Muscle layer of colon (tissue), 2 donors: ENCODE measurements around the gene RSU1.

Source experiments
- H3K27ac ChIP-seq: one replicate; pipeline ENCODE4 v1.7.0; 2013; ENCODE audit warnings: low read depth, mild to moderate bottlenecking, low read length, moderate library complexity
- H3K27me3 ChIP-seq, 2 donors: one replicate each; pipeline ENCODE4 v1.7.0; 2013; ENCODE audit warnings: low read length in 2 of 2, mild to moderate bottlenecking in 2 of 2; ENCODE audit not compliant: insufficient read depth in 2 of 2, control insufficient read depth in 1 of 2
- H3K36me3 ChIP-seq: one replicate; pipeline ENCODE4 v1.7.0; 2013; ENCODE audit warnings: mild to moderate bottlenecking, low read length; ENCODE audit not compliant: insufficient read depth
- H3K4me1 ChIP-seq: one replicate; pipeline ENCODE4 v1.7.0; 2013; ENCODE audit warnings: mild to moderate bottlenecking, low read length; ENCODE audit not compliant: insufficient read depth
- H3K4me3 ChIP-seq, 2 donors: one replicate each; pipeline ENCODE4 v1.7.0; 2013; ENCODE audit warnings: low read length in 2 of 2, low read depth in 1 of 2, mild to moderate bottlenecking in 1 of 2, moderate library complexity in 1 of 2
- H3K9ac ChIP-seq: one replicate; pipeline ENCODE4 v1.7.0; 2013; ENCODE audit warnings: low read length
- H3K9me3 ChIP-seq: one replicate; pipeline ENCODE4 v1.7.0; 2013; ENCODE audit warnings: mild to moderate bottlenecking, low read length
- donor health status: abdominal sarcoma.
- donor health status: Adenocarcinoma of cecum.

Gene RSU1

DNA sequence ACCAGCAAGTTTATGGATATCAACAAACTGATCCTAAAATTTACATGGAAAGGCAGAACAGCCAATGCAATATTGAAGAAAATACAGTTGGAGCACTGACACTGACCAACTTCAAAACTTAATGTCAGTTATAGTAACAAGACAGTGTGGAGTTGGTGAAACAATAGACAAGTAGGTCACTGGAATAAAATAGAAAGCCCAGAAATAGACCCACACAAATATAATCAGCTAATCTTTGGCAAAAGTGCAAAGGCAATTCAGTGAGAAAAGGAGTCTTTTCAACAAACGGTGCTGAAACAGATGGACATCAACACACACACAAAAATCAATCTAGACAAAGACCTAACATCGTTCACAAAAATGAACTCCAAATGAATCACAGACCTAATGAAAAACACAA, 13.8 kb downstream of the RSU1 start:
- Histone ChIP-seq H3K36me3 (no peaks in the 10 kb centered on the region), H3K27me3 (no peaks in the 10 kb centered on the region), H3K4me1 (no peaks in the 10 kb centered on the region), H3K9me3 (no peaks in the 10 kb centered on the region), H3K9ac (no peak overlapping the region), H3K4me3 (no peak overlapping the region), H3K27ac (no peak overlapping the region)

DNA sequence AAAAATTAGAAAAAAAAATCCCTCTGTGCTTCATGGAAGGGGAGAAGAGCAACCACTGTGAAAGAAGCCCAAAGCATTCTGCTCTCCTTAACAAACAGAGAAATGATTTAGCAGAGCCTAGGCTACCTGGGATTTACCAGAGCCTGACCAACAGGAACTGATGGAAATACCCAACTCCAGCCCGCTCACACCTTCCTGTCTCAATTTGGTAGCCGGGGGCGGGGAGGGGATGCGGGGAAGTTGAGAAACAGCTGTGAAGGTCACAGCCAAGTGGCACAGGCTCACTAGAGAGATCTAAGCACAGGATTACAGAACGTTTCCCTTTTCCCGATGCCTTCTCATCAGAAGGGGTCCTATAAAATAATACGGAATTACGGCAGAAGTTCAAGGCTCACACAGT, 17.6 kb downstream of the RSU1 start:
- H3K27me3 ChIP-seq = no peaks in the 10 kb centered on the region
- H3K36me3 ChIP-seq = no peaks in the 10 kb centered on the region
- H3K4me3 ChIP-seq = no peak overlapping the region
- H3K9ac ChIP-seq = no peak overlapping the region
- H3K4me1 ChIP-seq = no peaks in the 10 kb centered on the region
- H3K27ac ChIP-seq = no peak overlapping the region
- H3K9me3 ChIP-seq = no peaks in the 10 kb centered on the region

DNA sequence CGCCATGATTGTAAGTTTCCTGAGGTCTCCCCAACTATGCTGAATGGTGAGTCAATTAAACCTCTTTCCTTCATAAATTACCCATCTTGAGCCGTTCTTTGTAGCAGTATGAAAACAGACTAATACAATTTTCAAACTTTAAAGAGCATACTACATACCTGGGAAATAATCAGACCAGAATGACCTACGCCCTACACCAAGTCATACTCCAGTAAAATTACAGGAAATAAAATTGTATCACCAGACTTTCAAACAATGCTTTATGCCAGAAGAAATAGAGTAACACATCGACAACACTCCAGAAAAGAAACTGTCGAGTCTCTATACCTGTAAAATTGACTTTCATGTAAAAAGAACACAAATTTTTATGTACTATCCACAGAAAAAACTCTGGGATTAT, 18.7 kb downstream of the RSU1 start:
- H3K4me3 ChIP-seq = no peak overlapping the region
- no peaks in the 10 kb centered on the region for H3K4me1 ChIP-seq
- H3K36me3 ChIP-seq = no peaks in the 10 kb centered on the region
- no peak overlapping the region for H3K9ac ChIP-seq
- no peaks in the 10 kb centered on the region for H3K27me3 ChIP-seq
- H3K9me3 ChIP-seq = no peaks in the 10 kb centered on the region
- H3K27ac ChIP-seq = no peak overlapping the region

DNA sequence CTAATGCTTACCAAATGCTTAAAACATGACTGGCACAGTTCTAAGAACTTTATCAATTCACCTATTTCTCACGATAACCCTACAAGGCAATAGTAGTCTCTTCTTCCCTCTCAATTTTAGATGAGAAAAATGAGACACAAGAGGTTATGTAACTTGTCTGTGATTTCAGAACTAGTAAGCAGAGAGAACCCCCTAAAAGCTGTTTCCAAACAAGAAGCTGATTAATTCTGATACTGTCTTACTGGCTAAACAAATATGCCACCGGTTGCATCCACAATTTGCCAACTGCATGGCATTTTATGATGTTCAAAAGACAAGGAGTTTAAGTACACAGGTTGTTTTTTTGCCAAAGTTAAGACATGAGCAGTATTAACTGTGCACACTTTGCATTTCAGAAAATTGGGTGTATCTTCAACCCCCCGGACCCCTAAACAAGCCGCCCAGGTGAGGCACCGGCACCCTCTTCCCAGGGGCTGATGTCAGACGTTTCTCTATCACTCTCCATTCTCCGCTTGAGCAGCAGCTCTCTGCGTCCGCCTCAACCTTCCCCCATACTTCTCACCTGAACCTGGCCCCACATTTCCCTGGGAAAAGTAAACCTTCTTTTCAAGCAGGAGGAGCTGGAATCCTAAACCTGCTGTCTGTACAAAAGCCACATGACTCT, 21.7 kb downstream of the RSU1 start:
- H3K4me3 ChIP-seq = no peak overlapping the region
- H3K4me1 ChIP-seq = no peaks in the 10 kb centered on the region
- H3K27ac ChIP-seq = no peak overlapping the region
- no peaks in the 10 kb centered on the region for H3K27me3 ChIP-seq
- H3K36me3 ChIP-seq = no peaks in the 10 kb centered on the region
- H3K9ac ChIP-seq = no peak overlapping the region
- H3K9me3 ChIP-seq = no peaks in the 10 kb centered on the region

DNA sequence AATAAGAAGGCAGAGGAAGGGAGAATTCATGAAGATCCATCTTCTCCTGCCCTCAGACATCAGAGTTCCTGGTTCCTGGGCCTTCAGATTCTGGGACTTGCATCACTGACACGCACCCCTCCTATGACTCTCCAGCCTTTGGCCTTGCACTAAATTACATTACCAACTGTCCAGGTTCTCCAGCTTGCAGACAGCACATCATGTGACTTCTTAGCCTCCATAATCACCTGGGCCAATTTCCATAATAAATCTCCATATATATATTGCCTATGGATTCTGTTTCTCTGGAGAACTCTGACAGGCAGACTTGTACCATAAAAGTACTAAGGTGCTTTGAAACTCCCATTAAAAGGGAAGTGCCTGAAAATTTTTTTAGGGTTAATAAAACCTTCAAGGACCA, 23.2 kb downstream of the RSU1 start:
- no peaks in the 10 kb centered on the region for H3K36me3 ChIP-seq
- no peaks in the 10 kb centered on the region for H3K4me1 ChIP-seq
- no peak overlapping the region for H3K9ac ChIP-seq
- no peak overlapping the region for H3K4me3 ChIP-seq
- H3K27ac ChIP-seq = no peak overlapping the region
- H3K27me3 ChIP-seq = no peaks in the 10 kb centered on the region
- H3K9me3 ChIP-seq = no peaks in the 10 kb centered on the region

DNA sequence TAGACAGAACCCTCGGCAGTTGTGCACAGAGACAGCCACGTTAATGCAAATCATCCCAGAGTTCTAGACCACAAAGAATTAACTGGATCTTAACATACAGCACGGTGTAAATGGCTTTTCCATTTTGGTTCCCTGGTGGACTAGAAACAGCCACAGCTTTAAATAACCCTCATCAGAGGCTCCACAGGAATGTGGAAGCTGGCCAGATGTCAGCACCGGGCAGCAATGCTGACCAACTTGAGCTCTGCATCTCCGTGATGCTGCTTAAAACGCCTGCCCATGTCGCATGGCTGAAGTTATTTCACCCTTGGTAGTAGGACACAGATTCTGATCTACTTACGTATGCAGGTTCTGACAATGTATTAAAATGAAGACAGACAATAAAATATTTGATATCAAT, 24.5 kb downstream of the RSU1 start:
- no peaks in the 10 kb centered on the region for H3K9me3 ChIP-seq
- H3K36me3 ChIP-seq = no peaks in the 10 kb centered on the region
- no peak overlapping the region for H3K27ac ChIP-seq
- H3K27me3 ChIP-seq = no peaks in the 10 kb centered on the region
- H3K9ac ChIP-seq = no peak overlapping the region
- H3K4me3 ChIP-seq = no peak overlapping the region
- no peaks in the 10 kb centered on the region for H3K4me1 ChIP-seq

DNA sequence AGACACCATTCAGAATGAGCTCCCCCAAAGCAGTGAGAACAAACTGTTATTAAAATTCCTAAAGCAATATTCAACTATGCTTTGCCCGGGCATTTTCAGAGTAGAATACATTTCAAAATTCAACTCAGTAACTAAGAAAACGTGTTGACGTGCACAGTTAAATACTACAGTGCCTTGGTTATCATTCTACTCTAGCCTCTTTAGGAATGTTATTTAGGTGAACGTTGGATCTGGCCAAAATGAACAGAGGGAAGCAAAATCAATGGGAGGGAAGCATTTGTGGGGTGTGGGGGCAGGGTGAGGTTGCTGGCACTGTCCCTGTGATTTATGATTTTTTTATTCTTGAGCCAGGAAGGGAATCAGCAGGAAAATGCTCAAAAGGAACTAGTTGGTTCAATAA, 27.5 kb downstream of the RSU1 start:
- Histone ChIP-seq H3K4me3 (no peak overlapping the region), H3K36me3 (no peaks in the 10 kb centered on the region), H3K9ac (no peak overlapping the region), H3K27me3 (no peaks in the 10 kb centered on the region), H3K27ac (no peak overlapping the region), H3K9me3 (no peaks in the 10 kb centered on the region), H3K4me1 (no peaks in the 10 kb centered on the region)

DNA sequence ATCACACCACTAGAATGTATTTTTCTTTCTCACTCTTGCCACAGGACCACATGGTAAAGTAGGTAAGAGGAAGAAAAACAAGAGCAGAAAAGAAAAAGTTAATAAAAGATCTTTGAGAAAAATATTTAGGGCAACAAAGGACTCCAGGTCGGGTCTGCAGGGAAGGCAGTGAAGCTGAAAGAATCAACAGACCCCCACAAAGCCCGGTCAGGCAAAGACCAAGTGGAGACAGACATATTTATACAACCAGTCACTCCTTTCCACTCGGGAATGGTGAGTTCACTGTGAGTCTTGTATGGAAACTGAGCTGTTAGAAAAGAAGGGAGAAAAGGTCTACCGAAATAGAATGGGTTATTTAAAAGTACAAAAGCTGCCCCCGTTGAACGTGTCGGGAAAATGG, 28.0 kb downstream of the RSU1 start:
- Histone ChIP-seq H3K4me1 (no peaks in the 10 kb centered on the region), H3K9ac (no peak overlapping the region), H3K27me3 (no peaks in the 10 kb centered on the region), H3K36me3 (no peaks in the 10 kb centered on the region), H3K27ac (no peak overlapping the region), H3K9me3 (no peaks in the 10 kb centered on the region), H3K4me3 (no peak overlapping the region)

DNA sequence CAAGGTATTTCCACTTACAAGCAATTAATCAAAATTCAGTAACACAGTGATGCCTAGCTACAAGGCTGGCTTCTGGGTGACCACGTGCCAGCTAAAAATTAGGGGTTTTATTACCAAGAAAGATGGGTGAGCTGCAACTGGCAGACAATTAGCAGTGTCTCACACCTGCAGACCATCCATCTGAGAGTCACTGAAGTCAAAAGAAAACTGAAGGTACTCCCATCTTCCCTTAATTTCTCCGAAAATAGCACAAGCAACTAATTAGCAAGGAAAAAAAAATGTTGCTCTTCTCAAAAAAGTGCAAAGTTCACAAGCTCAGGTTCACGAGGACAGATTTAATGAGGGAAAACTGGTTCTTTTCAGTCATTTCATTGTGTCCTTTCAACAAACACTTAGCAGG, 28.4 kb downstream of the RSU1 start:
- no peak overlapping the region for H3K27ac ChIP-seq
- H3K9ac ChIP-seq = no peak overlapping the region
- H3K36me3 ChIP-seq = no peaks in the 10 kb centered on the region
- H3K9me3 ChIP-seq = no peaks in the 10 kb centered on the region
- H3K4me1 ChIP-seq = no peaks in the 10 kb centered on the region
- H3K4me3 ChIP-seq = no peak overlapping the region
- no peaks in the 10 kb centered on the region for H3K27me3 ChIP-seq

DNA sequence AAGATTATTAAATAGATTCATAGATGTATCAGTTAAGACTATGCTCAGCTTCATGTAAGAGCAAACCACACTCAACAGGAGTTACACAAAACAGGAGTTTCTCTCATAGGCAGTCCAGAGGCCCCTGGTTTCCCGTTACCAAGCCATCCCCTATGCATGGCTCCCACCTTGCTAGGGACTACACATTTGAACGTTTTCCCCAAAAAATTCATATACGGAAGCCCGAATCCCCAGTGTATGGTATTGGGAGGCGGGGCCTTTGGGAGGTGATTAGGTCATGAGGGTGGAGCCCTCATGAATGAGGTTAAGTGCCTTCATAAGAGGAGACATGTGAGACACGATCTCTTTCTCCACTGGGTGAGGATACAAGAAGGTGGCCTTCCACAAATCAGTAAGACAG, 29.1 kb downstream of the RSU1 start:
- H3K27ac ChIP-seq = no peak overlapping the region
- H3K4me1 ChIP-seq = no peaks in the 10 kb centered on the region
- H3K36me3 ChIP-seq = no peaks in the 10 kb centered on the region
- no peaks in the 10 kb centered on the region for H3K9me3 ChIP-seq
- no peak overlapping the region for H3K9ac ChIP-seq
- no peak overlapping the region for H3K4me3 ChIP-seq
- H3K27me3 ChIP-seq = no peaks in the 10 kb centered on the region

DNA sequence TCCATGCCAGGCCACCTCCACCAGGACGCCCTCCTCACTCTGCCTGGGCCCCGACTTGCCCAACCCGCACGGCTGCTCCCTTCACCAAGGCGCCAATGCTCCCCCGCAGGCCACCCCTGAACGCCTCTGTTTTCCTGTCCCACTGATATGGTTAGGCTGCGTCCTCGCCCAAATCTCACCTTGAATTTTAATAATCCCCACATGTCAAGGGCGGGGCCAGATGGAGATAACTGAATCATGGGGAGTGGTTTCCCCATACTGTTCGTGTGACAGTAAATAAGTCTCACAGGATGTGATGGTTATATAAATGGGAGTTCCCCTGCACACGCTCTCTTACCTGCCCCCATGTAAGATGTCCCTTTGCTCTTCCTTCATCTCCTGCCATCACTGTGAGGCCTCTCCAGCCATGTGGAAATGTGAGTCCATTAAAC, 29.8 kb downstream of the RSU1 start:
- Histone ChIP-seq H3K9me3 (no peaks in the 10 kb centered on the region), H3K27me3 (no peaks in the 10 kb centered on the region), H3K36me3 (no peaks in the 10 kb centered on the region), H3K9ac (no peak overlapping the region), H3K4me3 (no peak overlapping the region), H3K4me1 (no peaks in the 10 kb centered on the region), H3K27ac (no peak overlapping the region)

DNA sequence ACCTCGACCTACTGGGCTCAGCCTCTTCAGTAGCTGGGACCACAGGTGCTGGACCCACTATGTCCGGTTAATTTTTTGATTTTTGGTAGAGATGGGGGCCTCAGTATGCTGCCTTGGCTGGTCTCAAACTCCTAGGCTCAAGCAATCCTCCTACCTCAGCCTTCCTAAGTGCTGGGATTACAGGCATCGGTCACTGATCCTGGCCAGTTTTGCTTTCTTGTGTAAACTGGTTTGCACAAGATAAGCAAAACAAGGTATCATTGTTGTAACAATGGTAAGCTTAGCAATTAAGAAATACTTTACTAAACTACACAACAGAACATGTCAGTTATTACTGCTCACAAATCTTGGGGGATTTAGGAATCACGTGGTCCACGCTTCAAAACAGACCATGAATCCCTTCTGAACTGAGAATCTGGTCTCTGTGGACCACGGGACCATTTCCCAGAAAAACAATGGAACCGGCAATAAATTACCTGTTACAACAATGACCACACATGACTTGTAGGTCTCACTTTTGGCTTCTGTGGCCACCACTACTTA, 36.8 kb downstream of the RSU1 start:
- Histone ChIP-seq H3K4me1 (no peaks in the 10 kb centered on the region), H3K27ac (no peak overlapping the region), H3K9ac (no peak overlapping the region), H3K36me3 (peaks cover 9% of the 10 kb centered on the region), H3K9me3 (no peaks in the 10 kb centered on the region), H3K4me3 (no peak overlapping the region), H3K27me3 (no peaks in the 10 kb centered on the region)
